Muscle of arm (tissue), 12 donors: ENCODE results near the gene OPRL1. TPM values are rescaled to one million over a fixed set of nuclear protein-coding genes. Genes with fewer than 3 reads are reported as not detected.
A peak's percentile ranks its signal among the peaks of the same experiment; 100 is the strongest.

ENCODE experiments used
- DNase-seq: peaks from one replicate; pipeline ENCODE4 v3.0.0-alpha.2; 2013
- polyA plus RNA-seq, 12 donors: library from polyadenylated mRNA; unstranded; fragments of 120-200 nt; gene quantifications; one replicate each; pipeline ENCODE4 v1.2.1, GENCODE V29; 2013; ENCODE audit not compliant: insufficient read length in 12 of 12

The OPRL1 gene
- polyA plus RNA-seq, 12 donors: 0.82 to 1.5 (median 1.0) TPM; not detected in 2

GRCh38 chr20:64055893-64056638 lies 23.8 kb upstream of the OPRL1 start:
- DNase-seq: no peak

- DNase-seq: no peak
These were observed 23.3 kb upstream of the OPRL1 start for GRCh38 chr20:64056639-64056888.

- DNase-seq: no peak
These were observed 22.8 kb upstream of the OPRL1 start for GRCh38 chr20:64056889-64057627.

DNA sequence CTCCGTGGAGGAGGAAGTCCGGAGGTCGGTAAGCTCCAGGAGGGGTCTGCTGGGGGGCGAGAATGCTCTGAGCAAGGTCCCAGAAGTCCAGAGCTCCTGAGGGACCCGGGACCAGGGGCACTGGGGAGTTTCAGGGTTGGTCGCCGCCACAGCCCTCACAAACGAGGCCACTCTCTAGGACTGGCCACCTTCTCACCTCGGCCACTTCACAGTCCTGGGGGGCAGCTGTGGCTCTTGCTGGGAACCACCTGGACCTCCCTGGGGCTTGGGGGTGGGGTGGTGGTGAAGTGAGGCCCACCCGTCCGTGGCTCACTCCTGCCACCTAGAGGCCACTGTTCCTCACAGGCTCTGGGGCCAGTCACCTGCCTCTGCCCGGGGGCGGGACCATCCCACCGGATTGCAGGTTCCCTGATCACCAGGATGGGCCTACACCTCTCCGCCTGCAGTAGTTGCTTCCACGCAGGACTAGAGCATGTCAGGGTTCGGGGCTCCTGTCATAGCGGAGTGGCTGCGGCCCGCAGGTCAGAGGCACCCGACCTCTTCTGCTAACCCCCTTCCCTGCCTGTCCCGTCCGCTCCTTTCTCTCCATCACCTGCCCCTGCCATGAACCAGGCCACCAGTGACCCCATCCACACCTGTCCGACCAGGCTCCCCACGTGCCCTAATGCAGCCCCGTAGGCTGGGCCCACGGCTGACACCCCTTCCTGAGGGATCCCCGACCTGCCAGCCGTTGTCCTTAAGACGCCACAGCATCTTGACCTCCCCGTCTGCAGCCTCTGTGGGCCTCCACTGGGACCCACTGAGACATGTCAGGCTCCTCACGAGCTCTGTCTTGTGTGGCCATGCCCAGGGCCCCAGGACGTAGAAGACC lies 22.0 kb upstream of the OPRL1 start:
- DNase-seq: peak; percentile 56

DNA sequence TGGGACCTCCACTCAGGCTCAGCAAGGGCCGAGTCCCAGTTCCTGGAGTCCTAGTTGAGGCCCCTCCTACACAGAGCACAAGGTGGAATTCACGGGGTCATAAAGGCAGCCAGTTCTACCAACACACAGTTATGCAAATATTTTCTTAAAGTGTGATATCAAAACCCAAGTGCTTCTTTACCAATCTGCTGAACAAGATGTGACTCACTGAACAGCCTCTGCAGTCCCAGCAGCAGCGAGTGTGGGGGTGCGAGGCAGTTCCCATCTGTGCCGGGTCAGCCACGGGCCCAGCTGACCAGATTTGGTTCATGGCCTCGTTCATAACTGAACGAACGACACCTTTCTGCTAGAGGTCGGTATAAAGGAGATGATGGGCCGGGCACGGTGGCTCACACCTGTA lies 21.3 kb upstream of the OPRL1 start:
- no peak for DNase-seq

DNA sequence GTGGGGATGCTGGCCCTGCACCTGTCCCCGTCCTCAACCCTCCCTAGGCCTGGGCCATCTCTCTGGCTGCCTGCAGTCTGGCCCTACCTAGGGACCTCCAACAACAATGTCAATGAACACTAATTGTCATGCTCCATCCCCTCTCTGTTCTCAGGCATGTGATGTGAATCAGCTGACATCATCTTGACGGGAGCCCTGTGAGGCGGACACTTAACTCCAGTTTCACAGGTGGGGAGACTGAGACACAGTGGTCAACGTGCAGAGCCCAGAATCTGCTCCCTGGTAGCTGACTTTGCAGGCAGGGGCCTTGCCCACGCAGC lies 17.6 kb upstream of the OPRL1 start:
- DNase-seq: no peak

DNA sequence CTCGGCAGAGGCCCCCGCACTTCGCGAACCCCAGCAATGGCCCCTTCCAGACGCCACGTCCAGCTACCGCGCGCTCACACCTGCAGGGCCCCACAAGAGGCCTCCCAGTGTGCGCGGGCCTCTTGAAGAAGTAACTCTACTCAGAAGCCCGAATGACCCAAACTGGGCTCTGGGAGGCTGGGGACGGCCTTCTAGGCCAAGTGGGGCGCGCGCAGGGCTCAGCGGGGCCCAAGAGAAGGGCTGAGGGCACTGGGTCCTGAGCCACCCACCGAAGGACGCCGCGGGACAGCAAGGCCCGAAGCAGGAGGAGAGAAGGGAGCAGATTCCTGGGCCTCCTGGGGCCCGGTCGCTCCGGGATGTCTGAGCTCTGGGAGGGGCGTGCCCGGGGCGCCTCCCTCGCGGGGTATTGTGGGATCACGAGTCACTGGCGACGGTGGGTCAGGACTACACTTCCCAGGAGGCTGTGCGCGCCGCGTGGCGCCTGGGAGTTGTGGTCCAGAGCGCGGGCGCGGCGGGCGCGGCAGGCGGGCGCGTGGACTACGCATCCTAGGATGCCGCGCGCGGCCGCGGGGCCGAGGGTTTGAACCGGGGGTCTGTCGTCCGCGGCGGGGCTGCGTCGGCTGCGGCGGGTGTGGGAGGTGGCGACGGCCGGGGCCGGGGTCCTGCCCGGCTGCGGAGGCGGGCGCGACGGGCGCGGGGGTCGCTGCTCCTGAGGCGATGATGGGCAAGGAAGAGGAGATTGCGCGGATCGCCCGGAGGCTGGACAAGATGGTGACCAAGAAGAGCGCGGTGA lies 17.1 kb upstream of the OPRL1 start, which contains the start of gene TCEA2:
Gene TCEA2, plus strand, starts transcription at position 603 of the 793 bp plus-strand sequence. Its CDS starts 115 bp downstream, at position 718.
- DNase-seq: peak; percentile 97

DNA sequence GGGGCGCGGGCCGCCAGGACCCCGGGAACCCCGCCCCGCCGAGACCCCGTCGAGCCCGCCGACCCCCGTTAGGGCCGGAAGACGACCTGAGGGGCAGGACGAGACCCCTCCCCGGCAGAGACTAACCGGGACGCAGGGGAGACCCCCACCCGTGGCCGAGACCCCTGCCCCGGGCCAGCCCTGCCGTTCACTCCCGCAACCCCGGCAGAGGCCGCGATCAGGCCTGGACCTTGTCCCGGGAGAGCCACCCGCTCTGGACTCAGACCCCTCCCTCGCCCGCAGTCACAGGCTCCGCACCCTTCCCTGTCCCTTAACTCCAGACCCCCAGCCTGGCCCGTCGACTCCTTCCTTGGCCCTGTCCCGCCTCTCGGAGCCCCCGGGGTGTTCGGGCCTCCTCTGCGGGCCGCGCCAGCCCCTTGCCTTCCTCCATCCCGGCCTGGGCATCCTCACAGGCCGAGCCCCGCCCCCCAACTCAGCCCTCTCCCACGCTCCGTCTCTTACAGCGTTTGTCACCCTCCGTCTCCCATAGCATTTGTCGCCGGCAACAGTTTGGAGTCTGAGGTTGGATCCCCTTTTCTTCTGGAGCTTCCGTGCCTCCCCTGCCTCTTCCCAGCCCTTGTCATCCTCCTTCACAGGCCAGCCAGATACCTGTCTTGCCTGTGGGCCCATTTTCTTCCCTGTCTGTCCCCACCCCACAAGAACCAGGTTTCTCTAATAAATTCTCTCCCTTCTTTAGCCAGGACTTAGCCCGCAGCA lies 16.3 kb upstream of the OPRL1 start:
- no peak for DNase-seq

DNA sequence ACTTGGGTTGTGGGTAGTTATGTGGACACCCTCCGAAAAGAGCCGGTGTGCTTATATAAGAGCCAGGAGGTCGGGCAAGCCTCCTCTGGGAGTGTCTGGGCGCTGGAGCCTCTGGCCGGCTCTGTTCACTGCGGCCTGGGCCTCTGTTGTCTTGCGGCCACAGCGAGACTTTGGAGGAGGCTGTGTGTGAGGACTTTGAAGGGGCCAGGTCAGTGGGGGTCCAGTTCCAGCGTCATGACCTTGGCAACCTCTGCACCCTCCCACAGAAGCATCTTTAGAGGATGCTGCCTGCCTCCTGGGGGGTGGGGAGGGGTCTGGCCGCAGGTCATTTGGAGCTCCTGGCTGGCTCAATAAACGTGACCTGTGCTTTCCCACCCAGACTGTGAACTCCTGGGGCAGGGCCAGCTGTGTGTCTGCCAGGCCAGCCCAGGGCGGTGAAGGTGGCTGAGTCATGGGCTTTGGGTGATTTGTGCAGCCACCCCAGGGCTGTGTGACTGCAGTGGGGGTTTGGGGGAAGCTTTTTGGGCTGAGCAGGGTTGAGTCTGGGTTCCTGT lies 15.7 kb upstream of the OPRL1 start:
- no peak for DNase-seq

GRCh38 chr20:64065062-64065973 lies 14.6 kb upstream of the OPRL1 start:
- DNase-seq: no peak

GRCh38 chr20:64065974-64066343 lies 13.9 kb upstream of the OPRL1 start:
- DNase-seq: no peak

GRCh38 chr20:64067005-64067632 lies 12.8 kb upstream of the OPRL1 start:
- no peak for DNase-seq

GRCh38 chr20:64067733-64068307 lies 12.1 kb upstream of the OPRL1 start:
- no peak for DNase-seq

GRCh38 chr20:64068386-64069208 lies 11.3 kb upstream of the OPRL1 start:
- no peak for DNase-seq

DNA sequence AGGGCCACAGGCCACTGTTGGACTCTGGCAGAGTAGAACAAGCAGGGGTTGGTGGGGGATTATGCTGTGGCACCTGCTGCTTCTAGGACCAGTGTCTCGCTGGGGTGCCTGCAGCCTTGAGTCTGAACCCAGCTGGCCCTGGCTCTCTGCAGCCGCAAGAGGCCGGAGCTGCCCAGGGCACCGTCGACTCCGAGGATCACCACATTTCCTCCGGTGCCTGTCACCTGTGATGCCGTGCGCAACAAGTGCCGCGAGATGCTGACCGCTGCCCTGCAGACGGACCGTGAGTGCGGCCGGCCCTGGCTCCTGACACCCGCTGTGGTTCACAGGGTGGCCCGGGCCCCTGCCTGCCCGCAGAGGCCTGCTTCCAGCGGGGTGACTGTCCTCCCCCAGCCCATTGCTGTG lies 10.7 kb upstream of the OPRL1 start:
- no peak for DNase-seq

DNA sequence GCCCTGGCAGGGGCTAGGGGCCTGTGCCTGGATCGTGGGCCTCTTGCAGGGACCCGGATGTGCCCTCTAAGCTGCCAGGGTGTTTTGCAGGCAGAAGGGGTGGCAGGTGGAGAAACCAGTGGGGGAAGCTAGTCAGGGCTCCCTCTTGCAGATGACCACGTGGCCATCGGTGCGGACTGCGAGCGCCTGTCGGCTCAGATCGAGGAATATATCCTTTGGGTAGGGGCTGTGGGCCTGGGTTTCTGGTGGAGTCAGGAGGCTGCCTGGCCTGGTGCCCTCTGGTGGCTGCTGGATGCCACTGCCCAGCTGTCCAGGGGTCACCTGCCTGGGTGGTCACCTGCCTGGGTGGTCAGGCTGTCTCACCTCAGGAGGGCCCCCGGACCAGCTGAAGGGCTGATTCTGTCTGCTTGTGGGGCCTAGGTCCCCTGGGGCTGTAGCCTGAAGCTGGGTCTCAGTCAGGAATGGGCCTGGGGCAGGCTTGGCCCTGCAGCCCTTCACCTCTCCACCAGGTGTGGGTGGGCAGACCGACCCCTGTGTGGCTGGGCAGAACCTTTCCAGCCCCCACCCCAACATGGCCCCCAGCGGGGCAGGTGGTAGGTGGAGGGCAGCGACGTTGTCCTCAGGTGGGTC lies 10.2 kb upstream of the OPRL1 start:
- no peak for DNase-seq

DNA sequence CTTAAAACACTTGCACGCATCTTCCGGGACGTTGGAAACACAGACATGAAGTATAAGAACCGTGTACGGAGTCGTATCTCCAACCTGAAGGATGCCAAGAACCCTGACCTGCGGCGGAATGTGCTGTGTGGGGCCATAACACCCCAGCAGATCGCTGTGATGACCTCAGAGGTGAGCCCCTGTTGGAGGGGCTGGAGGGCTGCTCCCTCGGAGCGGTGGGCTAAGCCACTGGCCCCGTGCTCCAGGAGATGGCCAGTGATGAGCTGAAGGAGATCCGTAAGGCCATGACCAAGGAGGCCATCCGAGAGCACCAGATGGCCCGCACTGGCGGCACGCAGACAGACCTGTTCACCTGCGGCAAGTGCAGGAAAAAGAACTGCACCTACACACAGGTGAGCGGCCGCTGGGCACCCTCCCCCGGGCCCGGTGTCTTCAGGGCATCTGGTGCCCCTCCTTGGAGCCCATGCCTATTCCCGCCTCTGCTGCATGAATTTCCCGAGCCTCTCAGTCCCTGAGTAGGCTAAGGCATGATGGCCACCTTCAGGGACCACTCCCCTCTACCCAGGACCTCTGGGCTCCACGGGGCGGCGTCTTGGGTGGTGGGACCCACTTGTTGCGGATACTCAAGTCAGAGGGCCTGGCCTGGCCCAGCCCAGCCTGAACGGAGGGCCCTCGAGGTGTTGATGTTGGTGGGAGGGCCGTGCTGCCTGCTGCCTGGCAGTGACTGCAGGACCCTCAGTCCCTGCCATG lies 9.5 kb upstream of the OPRL1 start:
- DNase-seq: no peak
